Measurements from ENCODE around the gene CWF19L2.
A peak's percentile ranks its signal among the peaks of the same experiment; 100 is the strongest.
"Not testable (repeated sequence)": the region's sequence is repeated elsewhere in the genome, so short reads cannot be mapped to it uniquely, and the experiment has no call there.

CWF19L2 gene

DNA sequence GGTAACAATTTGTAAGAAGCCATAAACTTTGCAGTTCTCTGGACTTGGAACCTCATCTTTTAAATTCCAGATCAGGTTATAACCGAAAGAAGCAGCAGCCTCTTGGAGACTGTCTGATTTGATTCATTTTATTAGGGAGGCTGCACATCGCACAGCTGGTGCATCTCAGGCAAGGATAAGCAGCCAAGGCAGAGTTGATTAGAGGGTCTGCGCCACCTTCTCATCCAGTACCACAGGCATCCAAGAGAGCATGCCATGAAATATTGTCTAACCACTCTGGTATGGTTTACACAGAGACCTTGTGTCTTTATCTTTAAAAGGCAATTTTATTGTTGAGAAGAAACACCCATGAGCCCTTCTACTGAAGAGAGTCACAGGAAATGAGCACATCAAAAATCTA, 16.2 kb upstream of the CWF19L2 start:
- intact Hi-C loops (cut with DNase I; ENCODE audit: low total_unique reads): no loop called here
- H3K36me3 ChIP-seq: no peaks in the 10 kb centered on the region
- no peak overlapping the region for H3K4me3 ChIP-seq
- peaks cover 0 to 9% of the 10 kb centered on the region in 2 donors for H3K27me3 ChIP-seq
- no peaks in the 10 kb centered on the region for H3K9me3 ChIP-seq
- no peak overlapping the region for H3K27ac ChIP-seq
- no peak for DNase-seq
- no peak for TF ChIP-seq CTCF (IDR thresholded peaks at IDR 0.05)
- H3K4me1 ChIP-seq: no peaks in the 10 kb centered on the region

DNA sequence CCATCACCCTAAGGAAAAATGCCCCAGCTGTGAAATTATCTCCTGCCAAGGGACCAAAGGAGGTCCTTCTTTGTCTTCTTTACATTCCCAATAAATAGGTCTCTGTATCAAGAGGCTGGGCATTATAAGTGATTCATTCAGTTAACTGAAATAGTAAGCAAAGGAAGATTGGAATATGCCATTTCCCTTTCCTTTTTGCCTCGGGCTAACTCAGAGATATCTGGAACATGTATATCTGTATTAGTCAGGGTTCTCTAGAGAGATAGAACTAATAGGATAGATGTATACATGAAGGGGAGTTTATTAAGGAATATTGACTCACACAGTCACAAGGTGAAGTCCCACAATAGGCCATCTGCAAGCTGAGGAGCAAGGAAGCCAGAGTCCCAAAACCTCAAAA, 15.3 kb upstream of the CWF19L2 start:
- no peaks in the 10 kb centered on the region for H3K36me3 ChIP-seq
- DNase-seq: no peak
- H3K27me3 ChIP-seq: peaks cover 0 to 14% of the 10 kb centered on the region in 2 donors
- no peak overlapping the region for H3K27ac ChIP-seq
- intact Hi-C loops (cut with DNase I; ENCODE audit: low total_unique reads): no loop called here
- H3K9me3 ChIP-seq: no peaks in the 10 kb centered on the region
- no peak for TF ChIP-seq CTCF (IDR thresholded peaks at IDR 0.05)
- no peaks in the 10 kb centered on the region for H3K4me1 ChIP-seq
- no peak overlapping the region for H3K4me3 ChIP-seq

DNA sequence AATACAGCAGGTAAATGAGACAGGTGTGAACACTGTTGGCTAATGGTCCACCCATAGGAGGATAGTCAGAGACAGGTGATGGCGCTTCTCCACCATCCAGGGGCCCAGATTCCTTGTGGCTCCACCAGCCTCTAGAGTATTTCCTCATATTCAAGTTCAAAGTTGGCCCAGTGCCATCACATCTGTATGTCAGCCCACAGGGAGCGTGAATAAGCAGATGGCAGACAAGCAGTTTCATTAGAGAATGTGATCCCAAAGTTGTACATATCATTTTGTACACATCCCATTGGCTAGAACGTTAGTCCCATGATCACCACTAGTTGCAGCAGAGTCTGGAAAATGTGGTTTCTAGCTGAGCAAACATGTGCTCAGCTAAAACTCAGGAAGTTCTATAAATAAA, 11.0 kb upstream of the CWF19L2 start:
- Histone ChIP-seq H3K4me1 (no peaks in the 10 kb centered on the region), H3K27me3 (peaks cover 0 to 13% of the 10 kb centered on the region in 2 donors), H3K4me3 (no peak overlapping the region), H3K36me3 (no peaks in the 10 kb centered on the region), H3K27ac (no peak overlapping the region), H3K9me3 (no peaks in the 10 kb centered on the region)
- TF ChIP-seq CTCF (IDR thresholded peaks at IDR 0.05): no peak
- intact Hi-C loops (cut with DNase I; ENCODE audit: low total_unique reads): no loop called here
- no peak for DNase-seq

- peaks cover 0 to 13% of the 10 kb centered on the region in 2 donors for H3K27me3 ChIP-seq
- TF ChIP-seq CTCF (IDR thresholded peaks at IDR 0.05): no peak
- no peak for DNase-seq
- intact Hi-C loops (cut with DNase I; ENCODE audit: low total_unique reads): no loop called here
- H3K36me3 ChIP-seq: no peaks in the 10 kb centered on the region
- no peaks in the 10 kb centered on the region for H3K4me1 ChIP-seq
- no peak overlapping the region for H3K27ac ChIP-seq
- H3K9me3 ChIP-seq: no peaks in the 10 kb centered on the region
- no peak overlapping the region for H3K4me3 ChIP-seq
Measured at GRCh38 chr11:107467696-107468095, 10.1 kb upstream of the CWF19L2 start.

GRCh38 chr11:107466275-107466866, 8.7 kb upstream of the CWF19L2 start:
- H3K9me3 ChIP-seq; H3K27ac ChIP-seq; DNase-seq; H3K36me3 ChIP-seq; H3K4me3 ChIP-seq; intact Hi-C loops (cut with DNase I; ENCODE audit: low total_unique reads); H3K4me1 ChIP-seq: not testable (repeated sequence)
- peaks cover 0 to 13% of the 10 kb centered on the region in 2 donors for H3K27me3 ChIP-seq

DNA sequence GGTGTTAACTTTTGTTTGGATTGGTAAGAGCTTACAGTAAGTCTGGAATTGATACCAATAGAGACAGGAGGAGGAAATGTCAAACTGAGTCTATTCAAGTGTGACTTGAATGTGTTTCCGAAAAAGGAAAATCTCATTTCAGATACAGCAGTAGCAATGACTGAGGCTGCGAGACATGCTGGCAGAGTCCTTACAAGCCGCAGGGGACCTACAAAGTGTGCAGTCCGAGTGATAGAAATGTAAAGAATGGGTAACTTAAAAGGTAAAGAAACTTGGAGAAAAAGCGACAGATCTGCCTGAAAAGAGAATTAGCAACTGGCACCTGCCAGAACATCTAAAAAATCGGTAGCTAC, 444 bp downstream of the CWF19L2 start:
- intact Hi-C loops (cut with DNase I; ENCODE audit: low total_unique reads): loop anchor here (10.0 kb wide), 1 partner anchor 1008 kb away; the partner anchor contains the start of gene C11orf65
- peak overlapping the region; percentile 66 to 75 for H3K4me3 ChIP-seq
- no peak for DNase-seq
- TF ChIP-seq CTCF (IDR thresholded peaks at IDR 0.05): no peak
- H3K4me1 ChIP-seq: peaks cover 0 to 16% (median 8%) of the 10 kb centered on the region in 4 donors
- no peaks in the 10 kb centered on the region for H3K9me3 ChIP-seq
- H3K36me3 ChIP-seq: peaks cover 13 to 21% (median 20%) of the 10 kb centered on the region in 3 donors
- no peaks in the 10 kb centered on the region for H3K27me3 ChIP-seq
- peak overlapping the region; percentile 71 to 74 for H3K27ac ChIP-seq

All from tibial artery (tissue), 4 donors.